Sigmoid colon (tissue), 4 donors: ENCODE data around the gene APBB2.

Source experiments
- CTCF ChIP-seq, 4 experiments: fragments of 450-650 bp in 3 of 4; fragments of 200-600 bp in 1 of 4; IDR thresholded peaks; one replicate each; pipeline ENCODE4 v1.5.1; 2016 to 2019; ENCODE audit warnings: antibody characterized with exemption in 4 of 4, mild to moderate bottlenecking in 3 of 4, moderate library complexity in 2 of 4
- EP300 ChIP-seq, 4 donors: sonication (generic); formaldehyde crosslinking; IDR thresholded peaks; one replicate each; pipeline ENCODE4 v1.6.1; 2017; ENCODE audit warnings: antibody characterized with exemption in 4 of 4
- POLR2A ChIP-seq, 2 donors: fragments of 450-650 bp; IDR thresholded peaks; one replicate each; pipeline ENCODE4 v1.6.1; 2016; ENCODE audit warnings: antibody characterized with exemption in 2 of 2, mild to moderate bottlenecking in 2 of 2, moderate library complexity in 2 of 2
- POLR2AphosphoS5 ChIP-seq, 4 donors: sonication (generic); formaldehyde crosslinking; IDR thresholded peaks; one replicate each; pipeline ENCODE4 v1.6.1; 2017; ENCODE audit warnings: antibody characterized with exemption in 4 of 4

GRCh38 chr4:40874901-40875300, 339.4 kb downstream of the APBB2 start:
- TF ChIP-seq EP300 (IDR thresholded peaks at IDR 0.05) (no peak), CTCF (IDR thresholded peaks at IDR 0.05) (no peak), POLR2A (IDR thresholded peaks at IDR 0.05) (no peak), POLR2AphosphoS5 (IDR thresholded peaks at IDR 0.05) (no peak)
